Activated naive CD8-positive, alpha-beta T cell treated with anti-CD3 and anti-CD28 coated beads, Interleukin-2, amount 50 U/mL, for 24 hours (primary cell): ENCODE measurements around the gene CPNE9.

Experiments
- ATAC-seq: fragments of 150-1000 bp; cut with Tn5 transposase; one replicate; pipeline ENCODE4 v1.10.0; 2021
- DNase-seq: peaks from one replicate; pipeline ENCODE4 v3.0.0; 2021
- H3K27ac Mint-ChIP-seq: one replicate; pipeline ENCODE4 v1.8.0; 2021; ENCODE audit warnings: mild to moderate bottlenecking, mixed read lengths
- H3K27me3 Mint-ChIP-seq: one replicate; pipeline ENCODE4 v1.8.0; 2021; ENCODE audit warnings: mixed read lengths
- H3K36me3 Mint-ChIP-seq: one replicate; pipeline ENCODE4 v1.8.0; 2021; ENCODE audit warnings: low read depth, mixed read lengths
- H3K4me1 Mint-ChIP-seq: one replicate; pipeline ENCODE4 v1.8.0; 2021; ENCODE audit warnings: mixed read lengths
- H3K4me3 Mint-ChIP-seq: one replicate; pipeline ENCODE4 v1.8.0; 2021; ENCODE audit warnings: mild to moderate bottlenecking, moderate library complexity, mixed read lengths
- H3K9me3 Mint-ChIP-seq: one replicate; pipeline ENCODE4 v1.8.0; 2021; ENCODE audit warnings: mixed read lengths

CPNE9 gene

DNA sequence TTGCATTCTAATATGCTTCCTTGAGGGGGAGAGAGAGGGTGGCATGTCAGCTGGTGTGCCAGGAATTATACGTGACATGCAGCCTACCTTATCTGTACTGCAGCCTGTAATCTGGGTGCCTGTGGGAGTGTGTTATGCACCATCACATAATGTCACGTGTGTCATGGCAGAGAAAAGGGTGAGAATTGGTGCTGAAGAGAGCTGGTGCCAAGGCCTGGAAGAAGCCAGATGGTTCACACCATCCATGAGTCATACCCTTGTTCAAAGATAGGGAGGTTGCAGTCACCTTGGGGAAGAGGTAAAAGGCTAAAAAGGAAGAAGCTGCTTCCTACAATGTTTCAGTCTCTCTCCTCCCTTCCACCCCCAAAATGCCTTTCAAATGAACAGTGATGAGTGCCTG lies 33.2 kb downstream of the CPNE9 start:
- DNase-seq (no peak), ATAC-seq (peak; percentile 67)
- Mint-ChIP-seq H3K27me3 (no peaks in the 10 kb centered on the region), H3K27ac (peak overlapping the region; percentile 14), H3K4me1 (peaks cover 45% of the 10 kb centered on the region), H3K4me3 (no peak overlapping the region), H3K36me3 (peaks cover 46% of the 10 kb centered on the region), H3K9me3 (no peaks in the 10 kb centered on the region)

DNA sequence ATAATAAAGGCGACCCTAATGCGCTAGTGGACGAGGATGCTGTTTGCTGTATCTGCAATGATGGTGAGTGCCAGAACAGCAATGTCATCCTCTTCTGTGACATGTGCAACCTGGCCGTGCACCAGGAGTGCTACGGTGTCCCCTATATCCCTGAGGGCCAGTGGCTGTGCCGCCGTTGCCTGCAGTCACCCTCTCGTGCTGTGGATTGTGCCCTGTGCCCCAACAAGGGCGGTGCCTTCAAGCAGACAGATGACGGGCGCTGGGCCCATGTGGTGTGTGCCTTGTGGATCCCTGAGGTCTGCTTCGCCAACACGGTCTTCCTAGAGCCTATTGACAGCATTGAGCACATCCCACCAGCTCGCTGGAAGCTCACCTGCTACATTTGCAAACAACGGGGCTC lies 35.5 kb downstream of the CPNE9 start:
- Mint-ChIP-seq H3K4me1 (peaks cover 26% of the 10 kb centered on the region), H3K27me3 (no peaks in the 10 kb centered on the region), H3K9me3 (no peaks in the 10 kb centered on the region), H3K36me3 (peaks cover 47% of the 10 kb centered on the region), H3K27ac (no peak overlapping the region), H3K4me3 (no peak overlapping the region)
- DNase-seq (no peak), ATAC-seq (no peak)

DNA sequence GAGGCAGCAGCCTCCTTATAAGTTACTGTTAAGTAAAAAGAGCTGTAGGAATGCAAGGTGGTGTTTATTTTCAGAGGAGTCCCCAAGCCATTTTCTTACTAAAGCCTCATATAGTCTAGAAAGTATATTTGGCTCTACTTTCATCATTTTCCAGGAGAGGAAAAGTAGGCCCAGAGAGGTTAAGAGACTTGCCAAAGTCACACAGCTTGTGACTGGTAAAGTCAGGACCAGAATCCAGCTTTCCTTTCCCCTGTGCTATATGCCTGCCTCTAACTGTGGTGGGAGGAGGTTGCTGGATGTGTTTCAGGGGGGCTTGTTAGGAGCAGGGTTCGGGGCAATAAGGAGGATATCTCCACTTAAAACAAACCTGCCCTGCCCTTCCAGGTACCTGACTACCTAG lies 38.9 kb downstream of the CPNE9 start:
- no peaks in the 10 kb centered on the region for H3K27me3 Mint-ChIP-seq
- ATAC-seq: no peak
- H3K36me3 Mint-ChIP-seq: peaks cover 48% of the 10 kb centered on the region
- H3K4me1 Mint-ChIP-seq: peaks cover 14% of the 10 kb centered on the region
- no peak overlapping the region for H3K27ac Mint-ChIP-seq
- no peak for DNase-seq
- no peak overlapping the region for H3K4me3 Mint-ChIP-seq
- no peaks in the 10 kb centered on the region for H3K9me3 Mint-ChIP-seq

DNA sequence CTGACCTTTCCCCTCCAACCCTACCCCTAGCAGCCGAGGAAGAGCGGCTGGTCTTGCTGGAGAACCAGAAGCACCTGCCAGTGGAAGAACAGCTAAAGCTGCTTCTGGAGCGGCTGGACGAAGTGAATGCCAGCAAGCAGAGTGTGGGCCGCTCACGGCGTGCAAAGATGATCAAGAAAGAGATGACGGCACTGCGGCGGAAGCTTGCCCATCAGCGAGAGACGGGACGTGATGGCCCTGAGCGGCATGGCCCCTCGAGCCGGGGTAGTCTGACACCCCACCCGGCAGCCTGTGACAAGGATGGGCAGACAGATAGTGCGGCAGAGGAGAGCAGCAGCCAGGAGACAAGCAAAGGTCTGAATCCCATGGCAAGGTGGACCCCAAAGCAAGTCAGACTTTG lies 39.9 kb downstream of the CPNE9 start:
- ATAC-seq: no peak
- no peak for DNase-seq
- H3K9me3 Mint-ChIP-seq: no peaks in the 10 kb centered on the region
- no peaks in the 10 kb centered on the region for H3K27me3 Mint-ChIP-seq
- peaks cover 51% of the 10 kb centered on the region for H3K36me3 Mint-ChIP-seq
- no peak overlapping the region for H3K27ac Mint-ChIP-seq
- H3K4me3 Mint-ChIP-seq: no peak overlapping the region
- H3K4me1 Mint-ChIP-seq: peaks cover 14% of the 10 kb centered on the region

DNA sequence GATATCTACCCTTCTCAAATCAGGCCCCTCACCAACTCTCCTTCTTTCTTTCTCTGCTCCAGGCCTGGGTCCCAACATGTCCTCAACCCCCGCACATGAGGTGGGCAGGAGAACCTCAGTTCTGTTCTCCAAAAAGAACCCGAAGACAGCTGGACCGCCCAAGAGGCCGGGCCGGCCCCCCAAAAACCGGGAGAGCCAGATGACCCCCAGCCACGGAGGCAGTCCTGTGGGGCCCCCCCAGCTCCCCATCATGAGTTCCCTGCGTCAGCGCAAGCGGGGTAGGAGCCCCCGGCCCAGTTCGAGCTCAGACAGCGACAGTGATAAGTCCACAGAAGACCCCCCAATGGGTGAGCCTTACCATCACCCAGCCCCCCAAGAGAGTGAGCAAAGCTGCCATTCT lies 40.5 kb downstream of the CPNE9 start:
- DNase-seq (no peak), ATAC-seq (no peak)
- H3K27ac Mint-ChIP-seq: no peak overlapping the region
- no peaks in the 10 kb centered on the region for H3K27me3 Mint-ChIP-seq
- peaks cover 51% of the 10 kb centered on the region for H3K36me3 Mint-ChIP-seq
- H3K4me3 Mint-ChIP-seq: no peak overlapping the region
- H3K4me1 Mint-ChIP-seq: peaks cover 17% of the 10 kb centered on the region
- no peaks in the 10 kb centered on the region for H3K9me3 Mint-ChIP-seq

DNA sequence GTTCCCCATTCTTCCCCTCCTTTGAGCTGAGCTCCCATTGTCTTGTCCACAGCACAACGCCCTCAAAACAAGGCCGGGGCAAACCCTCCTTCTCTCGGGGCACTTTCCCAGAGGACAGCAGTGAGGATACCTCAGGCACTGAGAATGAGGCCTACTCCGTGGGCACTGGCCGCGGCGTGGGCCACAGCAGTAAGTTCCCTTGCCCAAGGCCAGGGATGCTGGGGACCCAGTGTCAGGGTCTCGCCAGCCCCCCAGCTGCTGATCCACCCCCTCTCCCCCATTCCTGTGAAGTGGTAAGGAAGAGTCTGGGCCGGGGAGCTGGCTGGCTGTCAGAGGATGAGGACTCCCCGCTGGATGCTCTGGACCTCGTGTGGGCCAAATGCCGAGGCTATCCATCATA lies 41.9 kb downstream of the CPNE9 start:
- Mint-ChIP-seq H3K4me3 (no peak overlapping the region), H3K36me3 (peaks cover 46% of the 10 kb centered on the region), H3K27me3 (no peaks in the 10 kb centered on the region), H3K4me1 (peaks cover 29% of the 10 kb centered on the region), H3K27ac (no peak overlapping the region), H3K9me3 (no peaks in the 10 kb centered on the region)
- DNase-seq (no peak), ATAC-seq (no peak)

DNA sequence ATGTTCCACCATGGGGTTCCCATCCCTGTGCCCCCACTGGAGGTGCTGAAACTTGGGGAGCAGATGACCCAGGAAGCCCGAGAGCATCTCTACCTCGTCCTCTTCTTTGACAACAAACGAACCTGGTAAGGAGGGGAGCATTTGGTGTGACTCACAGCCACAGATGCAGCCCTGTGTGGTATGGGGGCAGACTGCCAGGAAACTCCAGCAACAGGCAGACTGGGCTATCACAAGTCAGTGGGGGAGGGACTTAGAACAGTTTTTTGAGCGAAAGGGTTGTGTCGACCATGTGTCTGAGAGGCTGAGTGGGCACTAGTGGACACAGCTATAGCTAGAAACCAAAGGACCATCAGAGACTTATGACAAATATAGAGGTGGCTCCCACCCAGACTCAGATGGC lies 42.7 kb downstream of the CPNE9 start:
- H3K4me3 Mint-ChIP-seq: no peak overlapping the region

DNA sequence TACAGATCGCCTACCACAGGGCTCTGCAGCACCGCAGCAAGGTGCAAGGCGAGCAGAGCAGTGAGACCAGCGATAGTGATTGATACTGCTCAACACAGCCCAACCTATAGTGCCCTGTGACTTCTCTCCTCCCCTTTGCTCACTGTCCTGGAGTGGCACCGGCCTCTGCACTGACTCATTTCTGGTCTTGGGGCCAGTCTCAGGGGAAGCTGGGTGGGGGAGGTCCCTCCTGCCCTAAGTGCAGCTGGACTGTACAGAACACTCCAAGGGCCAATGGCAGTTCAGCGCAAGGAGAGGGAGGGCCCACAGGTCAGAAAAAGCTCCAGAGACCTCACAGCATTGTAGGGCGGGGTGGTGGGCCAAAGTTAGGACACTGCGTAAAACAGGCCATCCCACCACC lies 43.6 kb downstream of the CPNE9 start:
- peaks cover 46% of the 10 kb centered on the region for H3K4me1 Mint-ChIP-seq
- ATAC-seq: no peak
- no peak overlapping the region for H3K4me3 Mint-ChIP-seq
- no peak for DNase-seq
- H3K27me3 Mint-ChIP-seq: no peaks in the 10 kb centered on the region
- peak overlapping the region; percentile 68 for H3K27ac Mint-ChIP-seq
- H3K36me3 Mint-ChIP-seq: peaks cover 54% of the 10 kb centered on the region
- no peaks in the 10 kb centered on the region for H3K9me3 Mint-ChIP-seq

More for the DNA sequence above, 42.7 kb downstream of the CPNE9 start:
- Mint-ChIP-seq H3K27me3 (no peaks in the 10 kb centered on the region), H3K9me3 (no peaks in the 10 kb centered on the region), H3K27ac (peak overlapping the region; percentile 68), H3K4me1 (peaks cover 37% of the 10 kb centered on the region), H3K36me3 (peaks cover 45% of the 10 kb centered on the region)
- ATAC-seq: no peak
- peak; percentile 28 for DNase-seq

DNA sequence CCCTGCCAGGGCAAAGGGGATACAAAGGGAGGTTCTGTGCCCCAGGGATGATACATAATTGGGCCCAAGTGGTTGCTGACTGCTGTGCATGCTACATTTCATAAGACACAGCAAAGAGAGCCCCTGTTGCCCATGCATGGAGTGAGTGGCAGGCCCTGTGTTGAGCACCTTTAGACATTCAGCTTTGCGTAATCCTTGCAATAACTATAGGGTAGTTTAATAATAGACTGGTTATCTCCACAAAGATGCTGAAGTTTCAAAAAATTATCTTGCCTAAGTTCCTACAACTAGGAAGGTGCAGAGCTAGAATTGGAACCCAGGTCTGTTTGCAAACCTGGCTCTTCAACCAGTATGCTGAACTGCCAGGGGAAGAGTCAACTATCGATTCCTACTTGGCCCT lies 44.4 kb downstream of the CPNE9 start:
- Mint-ChIP-seq H3K9me3 (no peaks in the 10 kb centered on the region), H3K4me3 (no peak overlapping the region), H3K27ac (no peak overlapping the region), H3K27me3 (no peaks in the 10 kb centered on the region), H3K36me3 (peaks cover 59% of the 10 kb centered on the region), H3K4me1 (peaks cover 49% of the 10 kb centered on the region)
- ATAC-seq (no peak), DNase-seq (no peak)

DNA sequence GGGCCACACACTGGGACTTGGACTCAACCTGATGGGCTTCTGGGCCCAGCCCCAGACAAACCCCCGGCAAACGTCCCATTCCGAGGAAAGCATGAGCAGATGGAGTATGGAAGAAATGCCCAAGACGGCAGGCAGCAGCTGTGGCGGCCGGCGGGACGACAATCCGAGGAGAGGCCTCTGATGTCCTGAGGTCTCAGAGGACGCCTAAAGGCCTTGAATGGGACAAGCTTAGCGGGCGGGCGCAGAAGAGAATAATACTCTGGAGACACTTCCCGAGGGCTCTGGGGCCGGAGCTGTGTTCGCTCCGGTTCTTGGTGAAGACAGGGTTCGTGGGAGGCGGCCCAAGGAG lies 45.6 kb downstream of the CPNE9 start:
- Mint-ChIP-seq H3K36me3 (peaks cover 62% of the 10 kb centered on the region), H3K27me3 (no peaks in the 10 kb centered on the region), H3K4me3 (peak overlapping the region; percentile 96), H3K4me1 (peaks cover 55% of the 10 kb centered on the region), H3K27ac (peak overlapping the region; percentile 94), H3K9me3 (no peaks in the 10 kb centered on the region)
- ATAC-seq (no peak), DNase-seq (no peak)

DNA sequence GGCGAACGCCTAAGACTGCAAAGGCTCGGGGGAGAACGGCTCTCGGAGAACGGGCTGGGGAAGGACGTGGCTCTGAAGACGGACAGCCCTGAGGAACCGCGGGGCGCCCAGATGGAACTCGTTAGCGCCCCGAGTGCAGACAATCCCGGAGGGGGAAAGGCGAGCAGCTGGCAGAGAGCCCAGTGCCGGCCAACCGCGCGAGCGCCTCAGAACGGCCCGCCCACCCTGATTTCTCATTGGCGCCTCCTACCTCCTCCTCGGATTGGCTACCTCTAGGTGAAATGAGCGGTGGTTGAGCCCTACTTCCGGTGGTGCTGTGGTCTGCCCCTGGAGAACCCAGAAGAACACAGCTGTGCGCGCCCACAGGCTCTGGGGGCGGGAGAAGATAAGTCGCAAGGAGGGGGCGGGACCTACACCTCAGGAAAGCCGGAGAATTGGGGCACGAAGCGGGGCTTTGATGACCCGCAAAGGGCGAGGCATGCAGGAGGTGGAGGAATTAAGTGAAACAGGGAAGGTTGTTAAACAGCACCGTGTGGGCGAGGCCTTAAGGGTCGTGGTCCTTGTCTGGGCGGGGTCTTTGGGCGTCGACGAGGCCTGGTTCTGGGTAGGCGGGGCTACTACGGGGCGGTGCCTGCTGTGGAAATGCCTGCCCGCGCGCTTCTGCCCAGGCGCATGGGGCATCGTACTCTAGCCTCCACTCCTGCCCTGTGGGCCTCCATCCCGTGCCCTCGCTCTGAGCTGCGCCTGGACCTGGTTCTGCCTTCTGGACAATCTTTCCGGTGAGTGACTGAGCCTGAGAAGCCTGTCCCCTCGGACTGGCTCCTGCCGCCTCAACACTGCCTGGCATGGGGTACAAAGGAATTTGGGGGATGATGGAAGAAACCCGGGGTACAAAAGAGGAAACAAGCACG lies 46.3 kb downstream of the CPNE9 start, which contains the start of gene OGG1:
OGG1 (plus strand) TSS at position 308 of the 911 bp plus-strand sequence; CDS start at position 643, 335 bp downstream.
- DNase-seq: peak; percentile 96
- peak; percentile 92 for ATAC-seq
- Mint-ChIP-seq H3K27me3 (no peaks in the 10 kb centered on the region), H3K4me3 (peak within 1 kb of the TSS; percentile 96), H3K27ac (peak within 1 kb of the TSS; percentile 94), H3K36me3 (peaks cover 62% of the 10 kb centered on the region), H3K4me1 (peaks cover 58% of the 10 kb centered on the region), H3K9me3 (no peaks in the 10 kb centered on the region)

DNA sequence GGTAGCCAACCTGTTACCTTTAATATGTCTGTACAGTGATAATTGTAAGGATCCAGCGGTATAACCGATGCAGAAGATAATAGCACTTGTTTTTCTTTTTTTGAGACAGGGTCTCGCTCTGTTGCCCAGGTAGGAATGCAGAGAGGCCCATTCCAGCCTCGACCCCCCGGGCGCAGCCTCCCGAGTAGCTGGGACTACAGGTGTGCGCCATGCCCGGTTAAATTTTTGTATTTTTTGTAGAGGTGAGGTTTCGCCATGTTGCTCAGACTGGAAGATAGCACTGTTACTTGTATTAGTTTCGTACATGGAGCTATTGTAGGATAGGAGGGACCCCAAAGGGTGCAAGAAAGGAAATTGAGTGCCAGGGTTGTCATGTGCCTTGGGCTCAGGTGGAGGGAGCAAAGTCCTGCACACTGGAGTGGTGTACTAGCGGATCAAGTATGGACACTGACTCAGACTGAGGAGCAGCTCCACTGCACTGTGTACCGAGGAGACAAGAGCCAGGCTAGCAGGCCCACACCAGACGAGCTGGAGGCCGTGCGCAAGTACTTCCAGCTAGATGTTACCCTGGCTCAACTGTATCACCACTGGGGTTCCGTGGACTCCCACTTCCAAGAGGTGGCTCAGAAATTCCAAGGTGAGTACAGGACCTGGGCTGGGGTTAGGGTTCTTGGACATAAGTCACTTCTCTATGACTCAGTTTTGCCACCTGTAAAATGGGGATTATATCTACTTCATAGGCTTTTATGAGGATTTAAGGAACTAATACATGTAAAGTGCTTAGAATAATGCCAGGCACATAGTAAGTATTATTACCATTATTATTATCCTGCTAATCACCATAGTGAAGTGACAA lies 47.2 kb downstream of the CPNE9 start:
- Mint-ChIP-seq H3K4me1 (peaks cover 58% of the 10 kb centered on the region), H3K9me3 (no peaks in the 10 kb centered on the region), H3K4me3 (peak overlapping the region; percentile 96), H3K27ac (peak overlapping the region; percentile 94), H3K27me3 (no peaks in the 10 kb centered on the region), H3K36me3 (peaks cover 67% of the 10 kb centered on the region)
- DNase-seq: peak; percentile 14
- no peak for ATAC-seq

DNA sequence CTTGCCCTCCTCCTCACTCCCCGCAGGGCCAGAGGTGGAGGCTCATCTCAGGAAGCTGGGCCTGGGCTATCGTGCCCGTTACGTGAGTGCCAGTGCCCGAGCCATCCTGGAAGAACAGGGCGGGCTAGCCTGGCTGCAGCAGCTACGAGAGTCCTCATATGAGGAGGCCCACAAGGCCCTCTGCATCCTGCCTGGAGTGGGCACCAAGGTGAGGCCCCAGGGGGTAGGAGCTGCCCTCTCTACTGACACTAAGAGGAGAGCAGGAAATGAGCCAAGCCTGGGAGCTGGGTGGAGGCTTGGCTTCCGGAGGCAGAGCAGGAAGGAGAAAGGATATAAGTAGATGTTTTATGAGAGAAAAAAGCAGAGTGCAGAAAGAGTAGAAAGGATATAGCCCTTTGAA lies 51.0 kb downstream of the CPNE9 start:
- H3K27ac Mint-ChIP-seq: no peak overlapping the region
- ATAC-seq (no peak), DNase-seq (no peak)
- peaks cover 53% of the 10 kb centered on the region for H3K36me3 Mint-ChIP-seq
- peak overlapping the region; percentile 3 for H3K4me3 Mint-ChIP-seq
- no peaks in the 10 kb centered on the region for H3K27me3 Mint-ChIP-seq
- peaks cover 37% of the 10 kb centered on the region for H3K4me1 Mint-ChIP-seq
- no peaks in the 10 kb centered on the region for H3K9me3 Mint-ChIP-seq

DNA sequence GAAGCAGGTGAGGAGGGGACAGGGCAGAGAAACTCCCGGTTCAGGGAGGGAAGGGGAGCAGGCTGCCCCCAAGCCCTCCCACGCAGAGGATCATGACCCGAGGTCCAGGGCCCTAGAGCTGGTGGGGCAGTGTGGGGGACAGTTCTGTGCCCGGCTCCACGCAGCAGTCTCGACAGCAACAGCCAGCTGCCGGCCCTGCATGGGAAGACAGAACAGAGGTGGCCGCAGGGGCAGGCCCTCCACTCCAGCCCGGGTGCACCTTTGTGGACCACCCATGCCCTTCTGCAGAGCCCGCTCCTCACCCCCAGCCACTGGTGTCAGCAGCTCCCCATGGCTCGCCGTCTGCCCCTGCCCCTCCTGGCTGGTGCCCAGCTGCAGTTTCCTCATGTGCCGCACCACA lies 53.8 kb downstream of the CPNE9 start:
- H3K4me1 Mint-ChIP-seq: peaks cover 11% of the 10 kb centered on the region
- no peak overlapping the region for H3K4me3 Mint-ChIP-seq
- H3K9me3 Mint-ChIP-seq: no peaks in the 10 kb centered on the region
- no peak overlapping the region for H3K27ac Mint-ChIP-seq
- DNase-seq (no peak), ATAC-seq (no peak)
- H3K27me3 Mint-ChIP-seq: no peaks in the 10 kb centered on the region
- H3K36me3 Mint-ChIP-seq: peaks cover 44% of the 10 kb centered on the region
